Measurements from ENCODE around the gene DNAJC11. TPM values are rescaled to one million over a fixed set of nuclear protein-coding genes. Genes with fewer than 3 reads are reported as not detected.

DNAJC11 gene
- total RNA-seq, 1 experiment from 2014 or later: 33.4 TPM

DNA sequence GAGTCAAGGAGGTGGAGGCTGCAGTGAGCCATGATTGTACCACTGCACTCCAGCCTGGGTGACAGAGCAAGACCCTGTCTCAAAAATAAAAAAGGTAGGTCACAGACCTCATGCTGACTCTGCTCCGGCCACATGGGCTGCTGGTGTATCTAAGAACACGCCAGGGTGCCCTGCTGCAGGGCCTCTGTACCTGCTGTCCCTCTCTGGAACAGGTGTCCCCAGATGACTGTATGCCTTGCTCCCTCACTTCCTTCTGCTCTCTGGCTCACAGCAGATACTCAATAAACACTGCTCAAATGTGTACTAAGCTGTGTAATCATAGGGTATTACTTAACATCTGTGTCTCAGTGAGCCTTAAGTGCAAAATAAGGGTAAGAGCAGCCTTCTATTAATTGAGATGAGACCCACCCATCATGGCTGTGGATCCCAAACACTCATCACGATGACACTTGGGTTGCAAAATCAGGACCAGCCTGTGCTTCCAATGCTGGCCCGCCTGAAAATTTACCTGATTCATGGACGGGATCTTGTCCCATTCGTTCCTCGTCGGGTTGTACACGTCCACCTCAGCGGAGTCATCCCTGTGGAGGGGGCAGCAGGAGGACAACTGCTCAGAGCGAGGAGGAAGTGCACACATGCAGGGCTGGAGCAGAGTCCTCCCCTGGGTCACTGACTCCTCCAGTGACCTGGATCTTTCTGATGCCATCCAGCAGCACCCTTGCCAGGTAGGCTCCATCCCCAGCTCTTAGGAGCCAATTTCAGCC, 106.5 kb downstream of the DNAJC11 start:
- Histone ChIP-seq H4K20me1 (ENCODE audit: insufficient read depth, low read depth, low read length) (0 out of 2 replicates have a peak, but pooled peaks cover 5% of the 10 kb centered on the region), H3K4me1 (ENCODE audit: low read length) (peaks cover 5% of the 10 kb centered on the region), H3K4me3 (ENCODE audit: low read length) (no peak overlapping the region), H2AFZ (ENCODE audit: low read length) (no peak overlapping the region), H3K9ac (ENCODE audit: low read length) (no peak overlapping the region), H3K9me3 (ENCODE audit: low read length) (no peaks in the 10 kb centered on the region), H3K27me3 (ENCODE audit: low read length) (no peaks in the 10 kb centered on the region), H3K27ac (ENCODE audit: low read length) (no peak overlapping the region), H3K36me3 (ENCODE audit: insufficient read depth, low read length) (peaks cover 10% of the 10 kb centered on the region; the same call in 1 of the 2 replicates), H3K9me2 (replicated peaks; ENCODE audit: insufficient read depth, low read length) (no peaks in the 10 kb centered on the region), H3K4me2 (ENCODE audit: low read depth, low read length, poor library complexity, severe bottlenecking) (no peak overlapping the region), H3K79me2 (ENCODE audit: low read length) (peaks cover 12% of the 10 kb centered on the region)
- DNase-seq: no peak

- Histone ChIP-seq H3K27ac (ENCODE audit: low read length) (no peak overlapping the region), H3K9ac (ENCODE audit: low read length) (no peak overlapping the region), H3K4me1 (ENCODE audit: low read length) (no peaks in the 10 kb centered on the region), H4K20me1 (ENCODE audit: insufficient read depth, low read depth, low read length) (0 out of 2 replicates have a peak, but pooled peaks cover 9% of the 10 kb centered on the region), H3K9me2 (replicated peaks; ENCODE audit: insufficient read depth, low read length) (no peaks in the 10 kb centered on the region), H3K79me2 (ENCODE audit: low read length) (0 out of 2 replicates have a peak, but pooled peaks cover under 1% of the 10 kb centered on the region), H2AFZ (ENCODE audit: low read length) (no peak overlapping the region), H3K4me2 (ENCODE audit: low read depth, low read length, poor library complexity, severe bottlenecking) (no peak overlapping the region), H3K36me3 (ENCODE audit: insufficient read depth, low read length) (peaks cover 15% of the 10 kb centered on the region), H3K27me3 (ENCODE audit: low read length) (no peaks in the 10 kb centered on the region), H3K9me3 (ENCODE audit: low read length) (no peaks in the 10 kb centered on the region), H3K4me3 (ENCODE audit: low read length) (no peak overlapping the region)
- DNase-seq: no peak
These were observed 107.8 kb downstream of the DNAJC11 start for GRCh38 chr1:6593810-6594209.

DNA sequence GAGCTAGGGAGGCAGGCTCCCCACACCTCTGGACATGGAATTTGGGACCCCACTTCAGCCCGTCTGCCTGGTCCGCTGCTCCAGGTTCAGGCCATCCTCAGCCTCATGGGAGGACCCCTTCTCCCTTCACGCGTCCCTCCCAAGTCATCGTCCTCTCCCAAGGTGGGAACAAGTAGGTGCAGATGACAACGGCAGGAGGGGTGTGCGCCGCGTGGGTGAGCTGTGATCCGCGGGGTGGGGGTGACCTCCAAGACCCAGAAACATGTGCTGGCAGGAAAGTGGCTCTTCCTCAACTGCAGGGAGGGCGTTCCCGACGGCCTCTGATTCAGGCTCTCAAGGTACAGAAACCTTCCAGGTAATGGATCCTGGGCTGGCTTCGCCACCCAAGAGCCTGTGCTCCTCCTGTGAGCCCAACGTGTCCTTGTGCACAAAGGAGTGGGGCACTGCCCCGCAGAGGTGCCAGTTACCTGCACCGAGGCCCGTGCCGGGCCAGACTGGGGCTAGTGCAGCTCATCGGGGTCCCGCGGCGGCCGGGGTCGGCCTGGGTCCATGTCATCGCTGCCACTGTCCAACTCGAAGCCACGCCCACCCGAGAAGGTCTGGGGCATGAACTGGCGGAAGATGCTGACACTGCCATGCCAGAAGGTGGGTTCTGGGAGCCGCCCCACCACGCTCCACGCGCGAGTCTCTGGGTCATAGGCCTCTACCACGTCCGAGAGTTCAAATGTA, 108.6 kb downstream of the DNAJC11 start:
- H3K4me1 ChIP-seq (ENCODE audit: low read length): no peaks in the 10 kb centered on the region
- H3K9me2 ChIP-seq (replicated peaks; ENCODE audit: insufficient read depth, low read length): no peaks in the 10 kb centered on the region
- H2AFZ ChIP-seq (ENCODE audit: low read length): no peak overlapping the region
- DNase-seq: no peak
- 0 out of 2 replicates have a peak, but pooled peaks cover 9% of the 10 kb centered on the region for H4K20me1 ChIP-seq (ENCODE audit: insufficient read depth, low read depth, low read length)
- H3K27me3 ChIP-seq (ENCODE audit: low read length): no peaks in the 10 kb centered on the region
- no peak overlapping the region for H3K27ac ChIP-seq (ENCODE audit: low read length)
- H3K36me3 ChIP-seq (ENCODE audit: insufficient read depth, low read length): peaks cover 16% of the 10 kb centered on the region
- no peaks in the 10 kb centered on the region for H3K9me3 ChIP-seq (ENCODE audit: low read length)
- no peak overlapping the region for H3K9ac ChIP-seq (ENCODE audit: low read length)
- H3K79me2 ChIP-seq (ENCODE audit: low read length): no peaks in the 10 kb centered on the region
- no peak overlapping the region for H3K4me2 ChIP-seq (ENCODE audit: low read depth, low read length, poor library complexity, severe bottlenecking)
- no peak overlapping the region for H3K4me3 ChIP-seq (ENCODE audit: low read length)

- no peak overlapping the region for H3K27ac ChIP-seq (ENCODE audit: low read length)
- peaks cover 14% of the 10 kb centered on the region; the same call in 1 of the 2 replicates for H4K20me1 ChIP-seq (ENCODE audit: insufficient read depth, low read depth, low read length)
- H3K79me2 ChIP-seq (ENCODE audit: low read length): no peaks in the 10 kb centered on the region
These were observed 109.2 kb downstream of the DNAJC11 start for GRCh38 chr1:6592441-6592840.

DNA sequence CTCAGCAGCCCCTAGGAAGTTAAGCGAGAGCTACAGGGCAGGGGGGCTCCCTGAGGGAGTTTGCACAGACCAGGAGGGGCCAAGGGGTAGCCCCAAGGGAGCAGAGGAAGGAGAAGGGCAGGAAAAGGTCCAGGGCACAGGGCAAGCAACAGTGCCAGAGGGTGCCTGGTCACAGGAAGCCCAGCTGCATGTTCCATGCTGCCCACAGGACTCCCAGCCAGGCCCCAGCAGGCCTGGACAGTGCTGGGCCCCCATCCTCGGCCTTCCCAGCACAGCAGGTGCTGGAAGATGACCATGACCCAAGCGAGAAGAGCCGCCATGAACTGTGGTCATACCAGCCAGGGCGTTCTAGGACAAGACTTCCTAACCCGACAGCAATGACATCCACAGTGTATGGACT, 110.0 kb downstream of the DNAJC11 start:
- H3K9me2 ChIP-seq (replicated peaks; ENCODE audit: insufficient read depth, low read length): no peaks in the 10 kb centered on the region
- peaks cover 16% of the 10 kb centered on the region for H3K36me3 ChIP-seq (ENCODE audit: insufficient read depth, low read length)
- H3K9me3 ChIP-seq (ENCODE audit: low read length): no peaks in the 10 kb centered on the region
- no peaks in the 10 kb centered on the region for H3K27me3 ChIP-seq (ENCODE audit: low read length)
- peaks cover 13% of the 10 kb centered on the region for H3K4me1 ChIP-seq (ENCODE audit: low read length)
- H3K79me2 ChIP-seq (ENCODE audit: low read length): no peaks in the 10 kb centered on the region
- no peak overlapping the region for H3K4me3 ChIP-seq (ENCODE audit: low read length)
- H3K9ac ChIP-seq (ENCODE audit: low read length): no peak overlapping the region
- no peak overlapping the region for H2AFZ ChIP-seq (ENCODE audit: low read length)
- no peak overlapping the region for H3K27ac ChIP-seq (ENCODE audit: low read length)
- DNase-seq: no peak
- H3K4me2 ChIP-seq (ENCODE audit: low read depth, low read length, poor library complexity, severe bottlenecking): no peak overlapping the region
- H4K20me1 ChIP-seq (ENCODE audit: insufficient read depth, low read depth, low read length): peaks cover 14% of the 10 kb centered on the region; the same call in 1 of the 2 replicates

More at GRCh38 chr1:6592441-6592840, 109.2 kb downstream of the DNAJC11 start:
- Histone ChIP-seq H3K9ac (ENCODE audit: low read length) (no peak overlapping the region), H3K4me1 (ENCODE audit: low read length) (peaks cover 5% of the 10 kb centered on the region), H2AFZ (ENCODE audit: low read length) (no peak overlapping the region), H3K36me3 (ENCODE audit: insufficient read depth, low read length) (peaks cover 16% of the 10 kb centered on the region), H3K9me2 (replicated peaks; ENCODE audit: insufficient read depth, low read length) (no peaks in the 10 kb centered on the region), H3K4me2 (ENCODE audit: low read depth, low read length, poor library complexity, severe bottlenecking) (no peak overlapping the region), H3K4me3 (ENCODE audit: low read length) (no peak overlapping the region), H3K27me3 (ENCODE audit: low read length) (no peaks in the 10 kb centered on the region), H3K9me3 (ENCODE audit: low read length) (no peaks in the 10 kb centered on the region)
- DNase-seq: no peak

DNA sequence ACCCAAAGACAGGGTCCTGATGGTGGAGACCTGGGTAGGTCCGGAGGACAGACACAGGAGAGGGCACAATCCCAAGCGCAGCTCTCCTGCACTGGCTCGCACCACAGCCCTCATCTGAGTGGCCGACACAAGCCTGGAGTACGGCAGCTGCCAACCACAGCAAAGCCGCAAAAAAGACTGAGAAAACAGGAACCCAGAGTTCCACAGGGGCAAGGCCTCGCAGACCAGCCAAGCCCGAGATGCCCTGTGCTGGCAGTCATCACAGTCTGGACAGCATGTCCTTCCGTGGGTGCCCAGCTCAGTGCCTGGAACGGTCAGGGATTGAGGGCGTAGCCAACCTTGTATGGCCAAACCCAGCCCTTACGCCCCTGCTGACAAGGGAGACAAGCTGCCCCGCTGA, 110.4 kb downstream of the DNAJC11 start:
- H3K9me2 ChIP-seq (replicated peaks; ENCODE audit: insufficient read depth, low read length): no peaks in the 10 kb centered on the region
- peaks cover 16% of the 10 kb centered on the region for H3K36me3 ChIP-seq (ENCODE audit: insufficient read depth, low read length)
- H3K9me3 ChIP-seq (ENCODE audit: low read length): no peaks in the 10 kb centered on the region
- no peaks in the 10 kb centered on the region for H3K79me2 ChIP-seq (ENCODE audit: low read length)
- H3K4me3 ChIP-seq (ENCODE audit: low read length): no peak overlapping the region
- no peak overlapping the region for H3K9ac ChIP-seq (ENCODE audit: low read length)
- H4K20me1 ChIP-seq (ENCODE audit: insufficient read depth, low read depth, low read length): peaks cover 14% of the 10 kb centered on the region; the same call in 1 of the 2 replicates
- no peak overlapping the region for H3K4me2 ChIP-seq (ENCODE audit: low read depth, low read length, poor library complexity, severe bottlenecking)
- H3K27me3 ChIP-seq (ENCODE audit: low read length): no peaks in the 10 kb centered on the region
- H2AFZ ChIP-seq (ENCODE audit: low read length): no peak overlapping the region
- no peak overlapping the region for H3K27ac ChIP-seq (ENCODE audit: low read length)
- DNase-seq: no peak
- peaks cover 15% of the 10 kb centered on the region for H3K4me1 ChIP-seq (ENCODE audit: low read length)

DNA sequence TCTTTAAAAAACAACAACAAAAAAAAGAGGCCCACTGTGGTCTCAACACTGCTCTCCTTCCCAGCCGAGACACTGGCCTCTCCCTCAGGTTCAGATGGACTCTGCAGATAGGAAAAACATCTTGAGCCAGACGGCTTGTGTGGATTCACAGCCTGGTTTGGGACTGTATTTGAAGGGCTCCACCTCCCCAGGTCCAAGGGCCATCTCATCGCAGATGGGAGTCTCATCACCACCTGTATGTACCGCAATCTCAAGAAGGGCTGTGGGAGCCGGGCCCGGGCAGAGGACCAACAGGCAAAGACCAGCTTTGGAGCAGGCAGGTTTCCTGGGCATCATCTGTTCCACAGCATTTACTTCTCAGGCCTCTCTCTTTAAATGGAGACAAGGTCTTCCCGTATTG, 111.6 kb downstream of the DNAJC11 start:
- DNase-seq: no peak
- Histone ChIP-seq H3K9me3 (ENCODE audit: low read length) (no peaks in the 10 kb centered on the region), H3K9ac (ENCODE audit: low read length) (no peak overlapping the region), H3K4me2 (ENCODE audit: low read depth, low read length, poor library complexity, severe bottlenecking) (no peak overlapping the region), H3K27ac (ENCODE audit: low read length) (no peak overlapping the region), H3K4me1 (ENCODE audit: low read length) (peaks cover 15% of the 10 kb centered on the region), H4K20me1 (ENCODE audit: insufficient read depth, low read depth, low read length) (peaks cover 11% of the 10 kb centered on the region; the same call in 1 of the 2 replicates), H3K36me3 (ENCODE audit: insufficient read depth, low read length) (peaks cover 16% of the 10 kb centered on the region), H3K4me3 (ENCODE audit: low read length) (no peak overlapping the region), H3K79me2 (ENCODE audit: low read length) (no peaks in the 10 kb centered on the region), H2AFZ (ENCODE audit: low read length) (no peak overlapping the region), H3K27me3 (ENCODE audit: low read length) (no peaks in the 10 kb centered on the region), H3K9me2 (replicated peaks; ENCODE audit: insufficient read depth, low read length) (no peaks in the 10 kb centered on the region)

- H2AFZ ChIP-seq (ENCODE audit: low read length): no peak overlapping the region
- no peak overlapping the region for H3K4me3 ChIP-seq (ENCODE audit: low read length)
- H3K9me3 ChIP-seq (ENCODE audit: low read length): no peaks in the 10 kb centered on the region
- H3K27ac ChIP-seq (ENCODE audit: low read length): no peak overlapping the region
- no peak overlapping the region for H3K9ac ChIP-seq (ENCODE audit: low read length)
- H3K27me3 ChIP-seq (ENCODE audit: low read length): no peaks in the 10 kb centered on the region
- H3K79me2 ChIP-seq (ENCODE audit: low read length): no peaks in the 10 kb centered on the region
- peaks cover 16% of the 10 kb centered on the region for H3K36me3 ChIP-seq (ENCODE audit: insufficient read depth, low read length)
- no peak overlapping the region for H3K4me2 ChIP-seq (ENCODE audit: low read depth, low read length, poor library complexity, severe bottlenecking)
- no peaks in the 10 kb centered on the region for H3K9me2 ChIP-seq (replicated peaks; ENCODE audit: insufficient read depth, low read length)
- DNase-seq: no peak
- peaks cover 11% of the 10 kb centered on the region; the same call in 1 of the 2 replicates for H4K20me1 ChIP-seq (ENCODE audit: insufficient read depth, low read depth, low read length)
- H3K4me1 ChIP-seq (ENCODE audit: low read length): peaks cover 15% of the 10 kb centered on the region
These were observed 112.6 kb downstream of the DNAJC11 start for GRCh38 chr1:6588893-6589520.
